ENCODE measurements around the gene SPIB.
"Not testable (repeated sequence)": the region's sequence is repeated elsewhere in the genome, so short reads cannot be mapped to it uniquely, and the experiment has no call there.

SPIB gene

DNA sequence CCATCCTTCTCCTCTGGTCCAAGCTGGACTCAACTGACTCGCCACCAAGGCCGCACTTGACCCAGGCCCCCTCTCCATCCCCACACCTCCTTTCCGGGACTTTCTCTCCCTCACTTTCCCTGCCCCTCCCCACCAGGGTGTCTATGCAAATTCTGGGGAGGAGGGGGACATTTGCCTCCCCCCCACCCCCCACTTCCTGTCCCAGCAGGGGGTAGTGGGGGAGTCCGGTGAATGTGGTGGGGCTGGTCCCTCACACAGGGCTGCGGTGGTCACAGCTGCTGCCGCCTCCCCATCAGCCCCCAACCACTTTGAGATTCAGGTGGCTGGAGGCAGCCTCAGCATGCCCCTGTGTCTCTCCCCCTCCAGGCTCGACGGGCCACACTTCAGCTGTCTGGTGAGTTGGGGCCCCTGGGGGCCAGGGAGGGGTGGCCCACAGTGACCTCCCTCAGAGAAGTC is 870 bp downstream of the SPIB start:
- DNase-seq, result no peak

- DNase-seq, result no peak
Observed at GRCh38 chr19:50420127-50420526, 1.4 kb downstream of the SPIB start.

DNA sequence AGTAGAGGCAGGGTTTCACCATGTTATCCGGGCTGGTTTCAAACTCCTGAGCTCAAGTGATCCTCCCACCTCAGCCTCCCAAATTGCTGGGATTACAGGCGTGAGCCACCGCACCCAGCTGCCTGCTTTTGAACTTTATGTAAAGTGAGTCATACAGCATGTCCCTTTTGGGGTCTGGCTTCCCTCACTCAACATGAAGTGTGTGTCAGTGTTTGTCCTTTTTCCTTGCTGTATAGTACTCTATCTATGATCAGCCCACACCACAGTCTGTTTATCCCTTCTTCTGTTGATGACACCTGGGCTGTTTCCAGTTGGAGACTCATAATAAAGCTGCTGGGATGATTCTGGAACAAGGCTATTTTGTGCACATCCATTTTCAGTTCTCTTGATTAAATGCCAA is 2.1 kb downstream of the SPIB start:
- DNase-seq, result no peak

GRCh38 chr19:50422397-50423278 is 3.9 kb downstream of the SPIB start:
- no peak for DNase-seq

- DNase-seq, result no peak
Observed at GRCh38 chr19:50423279-50424113, 4.8 kb downstream of the SPIB start.

DNA sequence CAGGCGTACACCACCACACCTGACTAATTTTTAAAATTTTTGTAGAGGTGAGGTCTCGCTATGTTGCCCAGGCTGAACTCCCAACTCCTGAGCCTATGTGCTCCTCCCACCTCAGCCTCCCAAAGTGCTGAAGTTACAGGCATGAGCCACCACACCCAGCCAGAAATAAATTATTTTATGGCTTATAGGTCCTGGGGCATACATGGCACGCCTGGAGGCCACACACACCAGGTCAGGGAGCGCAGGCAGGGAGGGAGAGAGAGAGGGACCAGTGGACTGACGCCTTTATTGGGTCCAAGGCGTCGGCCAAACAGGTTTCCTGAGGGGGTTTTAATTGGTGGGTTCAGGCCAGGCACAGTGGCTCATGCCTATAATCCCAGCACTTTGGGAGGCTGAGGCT is 6.8 kb downstream of the SPIB start:
- DNase-seq, result no peak

GRCh38 chr19:50427318-50427925 is 8.7 kb downstream of the SPIB start:
- DNase-seq, result no peak

DNA sequence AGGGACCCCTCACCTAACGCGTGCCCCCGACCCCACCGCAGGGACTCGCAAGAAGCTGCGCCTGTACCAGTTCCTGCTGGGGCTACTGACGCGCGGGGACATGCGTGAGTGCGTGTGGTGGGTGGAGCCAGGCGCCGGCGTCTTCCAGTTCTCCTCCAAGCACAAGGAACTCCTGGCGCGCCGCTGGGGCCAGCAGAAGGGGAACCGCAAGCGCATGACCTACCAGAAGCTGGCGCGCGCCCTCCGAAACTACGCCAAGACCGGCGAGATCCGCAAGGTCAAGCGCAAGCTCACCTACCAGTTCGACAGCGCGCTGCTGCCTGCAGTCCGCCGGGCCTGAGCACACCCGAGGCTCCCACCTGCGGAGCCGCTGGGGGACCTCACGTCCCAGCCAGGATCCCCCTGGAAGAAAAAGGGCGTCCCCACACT is 9.3 kb downstream of the SPIB start:
- DNase-seq, result peak; percentile 51 to 55

- DNase-seq, result no peak
Observed at GRCh38 chr19:50428772-50429463, 10.2 kb downstream of the SPIB start.

- DNase-seq, result no peak
Observed at GRCh38 chr19:50430888-50431342, 12.2 kb downstream of the SPIB start.

GRCh38 chr19:50431343-50432220 is 12.8 kb downstream of the SPIB start:
- DNase-seq, result peak; percentile 88

- peak in 1 of 2 donors; percentile 21 for DNase-seq
Observed at GRCh38 chr19:50432221-50433028, 13.7 kb downstream of the SPIB start, which contains the start of gene MYBPC2. TSS of gene MYBPC2 (plus strand) at chr19:50432892. CDS start at chr19:50432954, 62 bp downstream.

- DNase-seq, result no peak
Observed at GRCh38 chr19:50433201-50434180, 14.8 kb downstream of the SPIB start.

- no peak for DNase-seq
Observed at GRCh38 chr19:50434525-50434924, 15.8 kb downstream of the SPIB start.

DNA sequence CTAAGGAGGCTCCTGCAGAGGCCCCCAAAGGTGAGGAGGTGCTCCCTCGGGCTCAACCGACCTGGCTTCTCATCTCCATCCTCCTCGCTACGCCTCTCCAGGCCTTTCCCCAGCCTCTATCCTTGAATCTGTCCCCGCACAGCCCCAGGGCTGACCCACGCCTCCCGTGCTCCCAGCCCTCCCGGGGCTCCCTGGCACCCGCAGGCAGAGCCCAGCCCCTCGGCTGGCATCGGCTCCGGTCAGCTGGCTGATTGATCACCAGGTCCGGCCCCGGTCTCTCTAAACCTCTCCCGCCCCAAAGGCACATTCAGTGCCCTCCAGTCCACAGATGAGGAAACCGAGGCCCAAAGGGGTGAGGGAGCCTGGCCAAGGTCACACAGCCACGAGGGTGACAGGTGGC is 16.5 kb downstream of the SPIB start:
- DNase-seq, result no peak

DNA sequence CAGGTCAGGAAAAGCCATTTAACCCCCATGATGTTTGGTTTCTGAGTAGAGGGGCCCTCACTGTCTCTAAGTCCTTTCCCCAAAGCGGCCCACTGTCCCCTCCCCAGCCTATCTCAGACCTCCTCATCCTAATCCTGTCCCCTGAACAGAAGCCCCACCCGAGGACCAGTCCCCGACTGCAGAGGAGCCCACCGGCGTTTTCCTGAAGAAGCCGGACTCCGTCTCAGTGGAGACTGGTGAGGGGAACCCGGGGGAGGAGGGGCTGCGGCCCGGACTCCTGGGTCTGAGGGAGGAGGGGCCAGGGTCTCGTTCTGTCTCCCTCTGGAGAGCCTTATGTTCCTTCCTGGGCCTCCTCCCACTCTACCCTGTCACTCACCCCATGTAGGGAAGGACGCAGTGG is 16.9 kb downstream of the SPIB start:
- no peak for DNase-seq

GRCh38 chr19:50437862-50438449 is 19.2 kb downstream of the SPIB start:
- DNase-seq, result no peak

DNA sequence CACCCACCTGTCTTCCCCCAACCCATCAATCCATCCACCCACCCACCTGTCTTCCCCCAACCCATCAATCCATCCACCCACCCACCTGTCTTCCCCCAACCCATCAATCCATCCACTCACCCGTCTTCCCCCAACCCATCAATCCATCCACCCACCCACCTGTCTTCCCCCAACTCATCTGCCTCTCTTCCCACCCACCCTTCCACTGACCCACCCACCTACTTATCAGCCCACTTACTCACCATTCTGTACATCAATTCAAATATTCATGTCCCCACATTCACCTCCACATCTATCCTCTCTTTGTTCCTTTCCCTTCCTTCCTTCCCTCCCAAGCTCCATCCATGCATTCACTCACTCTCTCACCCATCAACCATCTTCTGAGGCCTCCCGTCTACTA is 20.4 kb downstream of the SPIB start:
- DNase-seq, result not testable (repeated sequence)

GRCh38 chr19:50444059-50444458 is 25.3 kb downstream of the SPIB start:
- no peak for DNase-seq

Measured in stimulated activated CD4-positive, alpha-beta T cell treated with anti-CD3 and anti-CD28 coated beads, Interleukin-2, amount 100 ng/mL, for 24 hours (primary cell).